Activated CD8-positive, alpha-beta T cell treated with anti-CD3 and anti-CD28 coated beads for 36 hours (primary cell): ENCODE measurements around the gene TEK. TPM values are rescaled to one million over a fixed set of nuclear protein-coding genes. Genes with fewer than 3 reads are reported as not detected.

Source experiments
- ATAC-seq: fragments of 200-7000 bp; cut with Tn5 transposase; one replicate; pipeline ENCODE4 v1.10.0; 2021; ENCODE audit warnings: mild to moderate bottlenecking, moderate library complexity
- CTCF ChIA-PET: fragments of 350-600 bp; sonication (Branson Sonifier 250); formaldehyde crosslinking; loops from one replicate; lab custom pipeline; 2021; ENCODE audit warnings: antibody characterized with exemption; lab: Charles Lee
- POLR2A ChIA-PET: fragments of 350-600 bp; sonication (Branson Sonifier 250); formaldehyde crosslinking; loops from one replicate; lab custom pipeline; 2021; ENCODE audit warnings: antibody characterized with exemption; lab: Charles Lee
- DNase-seq: peaks from one replicate; pipeline ENCODE4 v3.0.0-alpha.2; 2020
- H3K27ac Mint-ChIP-seq: one replicate; pipeline ENCODE4 v1.8.0; 2021; ENCODE audit warnings: mild to moderate bottlenecking, mixed read lengths
- H3K27me3 Mint-ChIP-seq: one replicate; pipeline ENCODE4 v1.8.0; 2021; ENCODE audit warnings: mixed read lengths
- H3K36me3 Mint-ChIP-seq: one replicate; pipeline ENCODE4 v1.8.0; 2021; ENCODE audit warnings: low read depth, mixed read lengths
- H3K4me1 Mint-ChIP-seq: one replicate; pipeline ENCODE4 v1.8.0; 2021; ENCODE audit warnings: low read depth, mixed read lengths
- H3K4me3 Mint-ChIP-seq: one replicate; pipeline ENCODE4 v1.8.0; 2021; ENCODE audit warnings: mild to moderate bottlenecking, moderate library complexity, mixed read lengths
- H3K9me3 Mint-ChIP-seq: one replicate; pipeline ENCODE4 v1.8.0; 2021; ENCODE audit warnings: mixed read lengths
- CTCF ChIP-seq: fragments of 200-600 bp; IDR thresholded peaks from one replicate; pipeline ENCODE4 v1.8.0; 2022; ENCODE audit warnings: antibody characterized with exemption, mild to moderate bottlenecking
- intact Hi-C: fragments of 100-400 bp; cut with micrococcal nuclease; formaldehyde crosslinking; loops from one replicate; pipeline ENCODE4 v1.10.0; 2022
- total RNA-seq, 2 experiments: library from RNA; stranded (reverse); gene quantifications; one replicate each; pipeline ENCODE4 v1.2.3, GENCODE V29; 2021

The TEK gene
- total RNA-seq, 2 experiments from 2014 or later, result not detected

- no peak for TF ChIP-seq CTCF
- no peak overlapping the region for H3K27ac Mint-ChIP-seq
- ATAC-seq, result no peak
These were observed 87.4 kb downstream of the TEK start for GRCh38 chr9:27196383-27196782.

GRCh38 chr9:27198190-27198589 lies 89.2 kb downstream of the TEK start:
- POLR2A ChIA-PET, result no interaction called here

More at GRCh38 chr9:27196383-27196782, 87.4 kb downstream of the TEK start:
- H3K27me3 Mint-ChIP-seq, result no peaks in the 10 kb centered on the region
- ChIA-PET POLR2A (no interaction called here), CTCF (no interaction called here)
- H3K4me3 Mint-ChIP-seq, result no peak overlapping the region
- intact Hi-C loops, result no loop called here
- DNase-seq, result no peak
- H3K4me1 Mint-ChIP-seq, result peaks cover 4% of the 10 kb centered on the region
- H3K36me3 Mint-ChIP-seq, result no peaks in the 10 kb centered on the region
- H3K9me3 Mint-ChIP-seq, result no peaks in the 10 kb centered on the region

GRCh38 chr9:27202056-27202455 lies 93.0 kb downstream of the TEK start:
- no peak overlapping the region for H3K4me3 Mint-ChIP-seq
- H3K27ac Mint-ChIP-seq, result no peak overlapping the region
- H3K4me1 Mint-ChIP-seq, result no peaks in the 10 kb centered on the region
- no peak for TF ChIP-seq CTCF
- intact Hi-C loops, result no loop called here
- DNase-seq, result no peak
- POLR2A ChIA-PET, result no interaction called here
- CTCF ChIA-PET, result no interaction called here
- ATAC-seq, result no peak
- H3K27me3 Mint-ChIP-seq, result peaks cover 6% of the 10 kb centered on the region
- H3K36me3 Mint-ChIP-seq, result no peaks in the 10 kb centered on the region
- H3K9me3 Mint-ChIP-seq, result no peaks in the 10 kb centered on the region

More at GRCh38 chr9:27198190-27198589, 89.2 kb downstream of the TEK start:
- Mint-ChIP-seq H3K4me1 (peaks cover 4% of the 10 kb centered on the region), H3K27ac (no peak overlapping the region), H3K9me3 (no peaks in the 10 kb centered on the region), H3K36me3 (no peaks in the 10 kb centered on the region), H3K4me3 (no peak overlapping the region), H3K27me3 (peaks cover 6% of the 10 kb centered on the region)
- no peak for ATAC-seq
- DNase-seq, result no peak
- CTCF ChIA-PET, result no interaction called here
- no peak for TF ChIP-seq CTCF
- intact Hi-C loops, result no loop called here

- ATAC-seq, result no peak
These were observed 94.8 kb downstream of the TEK start for GRCh38 chr9:27203783-27204182.

GRCh38 chr9:27204578-27204977 lies 95.6 kb downstream of the TEK start:
- ATAC-seq (no peak), DNase-seq (no peak)
- Mint-ChIP-seq H3K36me3 (no peaks in the 10 kb centered on the region), H3K27ac (no peak overlapping the region), H3K9me3 (no peaks in the 10 kb centered on the region), H3K4me1 (no peaks in the 10 kb centered on the region), H3K4me3 (no peak overlapping the region), H3K27me3 (peaks cover 6% of the 10 kb centered on the region)
- TF ChIP-seq CTCF, result no peak
- CTCF ChIA-PET, result no interaction called here
- POLR2A ChIA-PET, result no interaction called here
- intact Hi-C loops, result no loop called here

More at GRCh38 chr9:27203783-27204182, 94.8 kb downstream of the TEK start:
- Mint-ChIP-seq H3K4me3 (no peak overlapping the region), H3K4me1 (no peaks in the 10 kb centered on the region), H3K9me3 (no peaks in the 10 kb centered on the region), H3K27ac (no peak overlapping the region), H3K36me3 (no peaks in the 10 kb centered on the region), H3K27me3 (peaks cover 6% of the 10 kb centered on the region)
- DNase-seq, result no peak
- intact Hi-C loops, result no loop called here
- ChIA-PET POLR2A (no interaction called here), CTCF (no interaction called here)
- no peak for TF ChIP-seq CTCF
